ENCODE data around the gene CCDC93. TPM values are rescaled to one million over a fixed set of nuclear protein-coding genes. Genes with fewer than 3 reads are reported as not detected.

Gene CCDC93
- total RNA-seq, 6 experiments from 2014 or later: 12.5 to 15.9 (median 14.6) TPM

- Histone ChIP-seq H3K27ac (no peak overlapping the region), H3K36me3 (peaks cover 0 to 24% (median 1%) of the 10 kb centered on the region in 4 donors), H3K4me1 (no peaks in the 10 kb centered on the region), H3K9me3 (no peaks in the 10 kb centered on the region), H3K27me3 (no peaks in the 10 kb centered on the region), H3K4me3 (no peak overlapping the region)
- ATAC-seq (no peak), DNase-seq (no peak)
- TF ChIP-seq POLR2A (IDR thresholded peaks at IDR 0.05) (no peak), CTCF (IDR thresholded peaks at IDR 0.05) (no peak)
- intact Hi-C loops (cut with DNase I): no loop called here
- 81% methylated on average over 4 of the region's 6 CpGs for WGBS (ENCODE audit: insufficient coverage, low coverage, low lambda C conversion rate, missing lambda C conversion rate)
Measured at GRCh38 chr2:117979911-117980701, 33.8 kb downstream of the CCDC93 start.

GRCh38 chr2:117977696-117978095 lies 36.2 kb downstream of the CCDC93 start:
- ATAC-seq (no peak), DNase-seq (no peak)
- Histone ChIP-seq H3K27me3 (no peaks in the 10 kb centered on the region), H3K36me3 (peaks cover 0 to 37% (median 4%) of the 10 kb centered on the region in 4 donors), H3K4me1 (no peaks in the 10 kb centered on the region), H3K9me3 (no peaks in the 10 kb centered on the region), H3K27ac (no peak overlapping the region), H3K4me3 (no peak overlapping the region)
- intact Hi-C loops (cut with DNase I): no loop called here
- TF ChIP-seq CTCF (IDR thresholded peaks at IDR 0.05) (no peak), POLR2A (IDR thresholded peaks at IDR 0.05) (no peak)
- 100% methylated on average over 2 of the region's 3 CpGs for WGBS (ENCODE audit: insufficient coverage, low coverage, low lambda C conversion rate, missing lambda C conversion rate)

- no peak overlapping the region for H3K4me3 ChIP-seq
- WGBS (ENCODE audit: insufficient coverage, low coverage, low lambda C conversion rate, missing lambda C conversion rate): 85% methylated on average over 2 of the region's 3 CpGs
- intact Hi-C loops (cut with DNase I): no loop called here
- H3K27me3 ChIP-seq: no peaks in the 10 kb centered on the region
- no peak for TF ChIP-seq POLR2A (IDR thresholded peaks at IDR 0.05)
- no peak for TF ChIP-seq CTCF (IDR thresholded peaks at IDR 0.05)
- peaks cover 0 to 48% (median 6%) of the 10 kb centered on the region in 4 donors for H3K36me3 ChIP-seq
- DNase-seq: no peak
- no peak overlapping the region for H3K27ac ChIP-seq
- ATAC-seq: no peak
- no peaks in the 10 kb centered on the region for H3K9me3 ChIP-seq
- no peaks in the 10 kb centered on the region for H3K4me1 ChIP-seq
Measured at GRCh38 chr2:117976581-117976980, 37.3 kb downstream of the CCDC93 start.

- DNase-seq (no peak), ATAC-seq (no peak)
- Histone ChIP-seq H3K27me3 (no peaks in the 10 kb centered on the region), H3K9me3 (no peaks in the 10 kb centered on the region), H3K4me1 (no peaks in the 10 kb centered on the region), H3K4me3 (no peak overlapping the region), H3K36me3 (peaks cover 0 to 69% (median 6%) of the 10 kb centered on the region in 4 donors), H3K27ac (no peak overlapping the region)
- intact Hi-C loops (cut with DNase I): no loop called here
- TF ChIP-seq POLR2A (IDR thresholded peaks at IDR 0.05) (no peak), CTCF (IDR thresholded peaks at IDR 0.05) (no peak)
- WGBS (ENCODE audit: insufficient coverage, low coverage, low lambda C conversion rate, missing lambda C conversion rate): 98% methylated on average over 5 of the region's 9 CpGs
Measured at GRCh38 chr2:117973498-117974082, 40.3 kb downstream of the CCDC93 start.
